ENCODE measurements around the gene PAX1.

GRCh38 chr20:21701171-21701876 is 4.1 kb upstream of the PAX1 start:
- TF ChIP-seq ZNF274 (IDR thresholded peaks at IDR 0.05; ENCODE audit: low read depth, low read length) (no peak), YY1 (IDR thresholded peaks at IDR 0.05; ENCODE audit: insufficient read depth, insufficient read length) (no peak), SUZ12 (IDR thresholded peaks at IDR 0.05; ENCODE audit: extremely low read depth, insufficient read depth, insufficient read length) (no peak)
